Activated CD4-positive, alpha-beta T cell treated with anti-CD3 and anti-CD28 coated beads for 24 hours (primary cell): ENCODE results near the gene SMYD1.
A peak's percentile ranks its signal among the peaks of the same experiment; 100 is the strongest.

Experiments used
- DNase-seq, 2 donors: peaks; one replicate each; pipeline ENCODE4 v3.0.0-alpha.2; 2020; ENCODE audit warnings: low read depth in 2 of 2

SMYD1 gene

DNA sequence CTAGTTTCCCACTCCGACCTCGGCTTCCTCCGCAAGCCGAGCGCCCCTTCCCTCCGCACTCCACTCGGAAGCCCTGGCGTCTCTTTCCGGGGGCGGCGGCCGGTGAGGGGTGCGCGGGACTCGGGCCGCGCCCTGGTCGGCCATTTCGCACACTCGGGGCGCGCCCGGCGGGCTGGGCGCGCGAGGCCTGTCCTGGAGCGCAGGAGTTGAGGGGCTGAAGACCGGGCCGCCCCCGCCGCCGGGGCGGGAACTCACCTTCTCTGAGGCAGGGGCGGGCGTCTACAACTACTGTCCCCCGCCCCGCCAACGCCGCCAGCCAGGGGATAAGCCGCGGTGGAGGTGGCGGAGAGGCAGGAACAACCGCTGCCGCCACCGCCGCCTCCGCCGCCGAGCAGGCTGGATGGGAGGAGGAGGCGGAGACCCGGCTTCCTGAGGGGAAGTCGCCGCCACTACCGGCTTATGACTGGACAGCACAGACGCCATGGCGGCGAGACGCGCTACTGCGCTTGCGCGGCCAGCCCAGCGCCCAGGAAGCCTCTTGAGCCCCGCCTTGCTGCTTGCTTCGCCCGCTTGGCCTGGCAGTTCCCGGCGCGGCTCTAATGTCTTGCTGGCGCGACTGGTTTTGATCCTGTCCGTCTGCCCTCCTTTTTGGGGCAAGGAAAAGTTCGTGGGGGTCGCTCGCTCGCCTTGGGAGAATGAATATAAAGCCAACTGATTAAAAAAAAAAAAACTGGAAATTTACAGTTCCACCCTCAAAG, 12.1 kb upstream of the SMYD1 start, which contains the start of gene KRCC1:
KRCC1 (minus strand) TSS at position 413 of the 758 bp plus-strand sequence. CDS start 27,220 bp downstream, outside the sequence.
- DNase-seq, result peak; percentile 85 to 86

DNA sequence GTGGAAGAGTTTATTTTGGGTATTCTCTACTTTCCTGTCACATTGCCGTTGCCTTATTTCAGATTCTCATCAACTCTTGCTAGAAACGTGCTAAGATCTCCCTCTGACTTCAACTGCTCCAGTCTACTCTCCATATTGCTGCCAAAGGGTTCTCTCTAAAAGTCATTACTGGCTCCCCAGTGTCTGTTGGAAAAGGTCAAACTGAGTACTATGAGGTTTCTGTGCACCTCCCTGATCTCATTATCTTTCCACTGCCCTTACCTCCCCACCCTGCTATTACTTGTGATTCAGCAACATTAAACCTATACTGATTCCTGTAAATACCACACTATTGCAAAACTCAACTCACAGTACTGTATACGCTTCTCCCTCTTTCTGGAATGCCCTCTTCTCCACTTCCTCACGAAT, 10.2 kb upstream of the SMYD1 start:
- DNase-seq, result no peak

DNA sequence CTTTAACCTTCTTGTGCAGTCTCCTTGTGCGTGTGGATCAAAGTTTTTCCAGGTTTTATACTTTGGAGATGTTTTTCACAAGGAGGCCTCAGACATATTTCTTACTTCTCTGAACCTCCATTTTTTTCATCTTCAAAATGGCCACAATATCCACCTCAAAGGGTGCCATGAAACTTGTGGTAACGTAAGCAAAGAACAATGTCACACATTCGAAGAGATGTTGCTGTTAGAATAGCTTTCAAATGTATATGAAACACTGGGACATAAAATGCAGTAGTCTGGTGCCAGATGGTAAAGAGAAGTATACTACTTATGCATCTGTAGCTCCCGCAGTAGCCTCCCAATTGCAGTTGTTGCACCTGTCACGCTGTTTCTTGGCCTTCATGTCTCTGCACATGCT, 9.4 kb upstream of the SMYD1 start:
- DNase-seq, result no peak

DNA sequence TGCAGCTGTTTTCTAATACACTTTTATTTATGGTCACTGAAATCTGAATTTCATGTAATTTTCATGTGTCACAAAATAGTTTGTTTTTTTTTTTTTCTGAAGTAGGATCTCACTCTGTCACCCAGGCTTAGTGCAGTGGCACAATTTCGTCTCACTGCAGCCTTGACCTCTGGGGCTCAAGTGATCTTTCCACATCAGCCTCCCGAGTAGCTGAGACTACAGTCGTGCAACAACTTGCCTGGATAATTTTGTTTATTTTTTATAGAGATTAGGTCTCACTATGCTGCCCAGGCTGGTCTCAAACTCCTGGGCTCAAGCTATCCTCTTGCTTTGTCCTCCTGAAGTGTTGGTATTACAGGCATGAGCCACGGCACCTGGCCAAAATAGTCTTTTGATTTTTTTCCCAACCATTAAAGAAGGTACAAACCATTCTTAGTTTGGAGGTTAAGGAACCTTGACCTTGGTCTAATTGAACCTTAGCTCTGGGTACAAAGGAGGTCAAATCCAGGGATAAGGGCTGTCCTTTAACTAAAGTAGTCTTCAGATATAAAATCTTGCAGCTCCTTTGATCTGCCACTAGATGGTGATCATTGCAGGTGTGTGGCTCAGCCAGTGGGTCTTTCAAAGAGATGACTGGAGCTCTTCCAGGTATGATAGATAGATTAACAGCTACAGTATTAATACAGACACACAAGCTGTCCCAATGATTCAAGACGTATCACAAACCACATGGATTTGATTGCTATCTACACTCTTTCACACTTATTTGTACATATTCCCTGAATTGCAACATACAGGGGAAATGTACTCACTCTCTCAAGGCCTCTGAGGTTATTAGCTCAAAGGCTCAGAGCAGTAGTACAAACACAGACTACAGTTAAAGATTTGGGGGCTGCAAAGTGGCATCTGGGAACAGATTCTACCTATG, 7.4 kb upstream of the SMYD1 start:
- DNase-seq, result no peak

DNA sequence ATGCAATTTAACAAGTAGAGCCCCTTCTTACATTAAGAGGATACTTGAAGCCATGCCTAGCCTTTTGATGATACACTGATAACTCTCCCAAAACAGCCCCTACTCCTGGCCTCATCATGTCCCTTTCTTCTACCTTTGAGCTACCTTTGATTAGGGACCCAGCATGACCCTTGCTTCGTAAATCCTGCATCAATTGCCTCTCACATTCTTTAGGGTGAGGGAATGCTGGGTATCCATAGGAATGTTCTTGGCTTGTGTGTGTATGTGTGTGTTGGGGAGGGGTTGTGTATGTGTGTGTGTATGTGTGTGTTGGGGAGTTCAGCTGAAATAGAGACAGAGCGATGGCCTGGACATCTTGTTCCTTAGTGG, 6.7 kb upstream of the SMYD1 start:
- DNase-seq, result no peak

DNA sequence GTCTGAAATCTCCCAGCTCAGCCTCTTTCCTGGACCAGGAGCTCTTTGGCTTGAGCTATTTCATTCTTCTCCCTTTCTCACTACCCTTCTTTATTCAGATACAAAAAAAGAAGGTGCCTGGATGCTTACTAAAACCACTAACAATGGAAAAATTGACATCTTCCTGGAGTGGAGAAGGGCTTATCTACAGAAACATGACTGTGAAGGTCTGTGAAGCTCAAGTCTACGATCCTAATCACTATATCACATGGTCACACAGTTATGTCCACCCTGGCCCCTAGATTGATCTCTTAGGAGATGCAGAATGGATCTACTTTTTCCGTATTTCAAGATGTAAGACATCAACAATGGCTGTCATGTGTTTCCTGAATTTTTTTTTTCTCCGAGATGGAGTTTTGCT, 6.3 kb upstream of the SMYD1 start:
- DNase-seq, result no peak

DNA sequence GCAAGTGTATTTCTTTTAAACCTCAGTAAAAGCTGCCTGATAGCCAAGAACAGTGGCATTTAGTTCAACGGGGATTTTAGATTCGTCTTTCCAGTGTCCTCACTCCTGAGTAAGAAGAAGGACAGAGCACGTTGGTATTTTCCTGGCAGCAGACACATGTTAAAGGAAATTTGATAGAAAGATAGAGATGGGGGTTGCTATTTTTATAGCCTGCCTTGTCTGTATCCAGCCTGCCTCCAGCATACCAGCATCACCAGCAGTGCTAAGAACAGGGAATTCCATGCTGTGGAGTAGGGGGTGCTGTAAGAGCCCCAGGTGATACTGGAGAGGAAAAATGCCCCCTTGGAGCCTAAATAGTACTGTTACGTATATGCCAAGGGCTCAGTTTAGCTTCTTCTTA, 1.1 kb upstream of the SMYD1 start:
- DNase-seq, result no peak

DNA sequence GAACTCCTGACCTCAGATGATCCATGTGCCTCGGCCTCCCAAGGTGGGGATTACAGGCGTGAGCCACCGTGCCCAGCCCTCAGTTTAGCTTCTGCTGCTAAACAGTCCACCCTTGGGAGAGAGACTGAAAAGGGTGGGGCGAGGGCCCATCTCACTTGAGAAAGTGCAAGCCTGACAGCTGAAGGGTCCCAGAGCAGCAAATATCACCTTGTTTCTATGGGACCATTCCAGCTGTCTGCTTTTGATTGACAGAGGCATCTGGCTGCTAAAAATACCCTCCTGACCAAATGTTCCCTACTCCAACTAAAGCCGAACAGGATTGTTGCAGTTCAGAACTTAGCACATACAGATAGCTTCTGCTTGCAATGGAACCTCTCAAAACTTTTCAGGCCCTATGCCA, 436 bp upstream of the SMYD1 start:
- no peak for DNase-seq

DNA sequence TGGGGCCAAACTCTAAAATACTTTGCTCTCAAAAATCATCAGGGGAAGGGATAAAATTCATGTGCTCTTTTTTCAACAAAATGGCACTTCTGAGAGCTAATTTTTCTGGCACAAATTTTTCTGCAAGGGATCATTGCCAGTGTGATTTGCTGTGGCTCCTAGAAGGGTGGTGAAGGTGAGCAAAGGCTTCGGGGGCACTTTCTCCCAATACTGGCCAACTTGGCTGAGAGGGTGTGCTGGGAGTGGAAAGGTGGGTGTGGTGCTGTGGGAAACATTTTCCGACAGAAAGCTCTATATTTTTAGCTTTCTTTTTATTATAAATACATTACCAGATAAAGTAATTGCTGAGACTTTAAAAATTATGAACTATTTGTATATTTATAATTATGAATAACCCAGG, 419 bp downstream of the SMYD1 start:
- no peak for DNase-seq

DNA sequence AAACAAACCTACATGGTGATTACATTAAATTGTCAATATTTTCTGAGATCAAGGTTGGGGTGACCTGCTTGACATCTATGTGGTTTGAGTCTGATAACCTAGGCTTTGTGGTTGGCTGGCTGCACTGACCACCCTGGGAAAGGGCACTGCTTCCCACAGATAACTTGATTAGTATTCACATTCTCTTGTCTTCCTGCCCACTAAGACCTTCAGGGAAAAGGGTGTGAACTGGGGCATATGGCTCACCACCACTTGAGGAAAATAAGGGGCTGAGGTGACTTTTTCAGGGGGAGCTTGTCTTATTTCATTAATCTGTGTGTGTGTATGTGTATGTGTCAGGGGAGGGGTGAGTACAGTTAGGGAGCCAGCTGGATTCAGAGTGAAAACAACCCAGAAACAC, 1.5 kb downstream of the SMYD1 start:
- DNase-seq, result no peak

DNA sequence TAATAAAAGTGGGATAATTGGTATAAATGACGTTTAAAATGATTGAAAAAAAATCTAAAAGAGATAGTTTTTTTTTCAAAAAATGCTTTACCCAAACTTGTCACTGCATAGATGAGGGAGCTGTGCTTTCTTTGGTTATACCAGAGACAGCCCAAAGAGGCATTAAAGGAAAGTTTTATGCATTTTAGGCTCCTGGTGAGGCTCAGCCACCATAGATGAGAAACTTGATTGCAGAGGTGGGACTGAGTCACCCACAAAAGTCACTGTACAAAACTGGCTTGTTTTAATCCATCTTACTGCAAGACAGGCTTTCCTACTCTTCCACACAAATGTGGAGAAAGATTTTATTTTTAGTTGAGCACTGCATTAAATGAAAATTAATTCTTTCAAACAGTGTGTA, 2.4 kb downstream of the SMYD1 start:
- DNase-seq, result no peak

DNA sequence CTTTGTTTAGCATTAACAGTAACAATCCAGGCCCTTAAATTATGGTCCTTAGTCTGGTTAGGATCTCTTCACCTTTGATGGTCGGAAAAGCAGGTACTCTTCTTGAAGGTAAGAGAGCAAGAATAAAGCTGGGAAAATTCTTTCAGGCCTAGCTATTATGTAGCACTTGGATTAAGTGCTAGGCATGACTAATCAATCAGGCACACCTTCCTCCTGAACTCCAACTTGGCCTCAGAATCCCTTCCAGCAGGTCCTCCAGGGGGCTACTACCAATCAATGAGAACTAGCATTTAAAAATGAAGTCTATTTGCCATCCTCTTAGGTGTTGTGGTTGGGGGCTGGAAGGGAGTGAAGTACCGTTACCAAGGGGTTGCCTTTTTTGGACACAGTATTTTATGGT, 3.7 kb downstream of the SMYD1 start:
- DNase-seq, result no peak

DNA sequence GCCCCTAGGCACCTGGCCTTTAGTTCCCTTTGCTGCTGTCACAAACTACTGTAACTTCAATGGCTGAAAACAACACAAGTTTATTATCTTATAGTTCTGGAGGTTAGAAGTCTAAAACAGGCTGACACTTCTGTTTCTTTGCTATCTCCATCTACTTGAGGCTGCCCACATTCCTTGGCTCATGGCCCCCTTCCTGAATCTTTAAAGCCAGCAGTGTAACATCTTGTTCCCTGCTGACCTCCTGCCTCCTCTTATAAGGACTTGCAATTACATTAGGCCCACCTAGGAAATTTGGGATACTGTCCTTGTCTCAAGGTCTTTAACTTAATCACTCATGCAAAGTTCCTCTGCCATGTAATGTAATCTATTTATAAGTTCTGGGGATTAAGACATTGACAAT, 6.5 kb downstream of the SMYD1 start:
- no peak for DNase-seq

DNA sequence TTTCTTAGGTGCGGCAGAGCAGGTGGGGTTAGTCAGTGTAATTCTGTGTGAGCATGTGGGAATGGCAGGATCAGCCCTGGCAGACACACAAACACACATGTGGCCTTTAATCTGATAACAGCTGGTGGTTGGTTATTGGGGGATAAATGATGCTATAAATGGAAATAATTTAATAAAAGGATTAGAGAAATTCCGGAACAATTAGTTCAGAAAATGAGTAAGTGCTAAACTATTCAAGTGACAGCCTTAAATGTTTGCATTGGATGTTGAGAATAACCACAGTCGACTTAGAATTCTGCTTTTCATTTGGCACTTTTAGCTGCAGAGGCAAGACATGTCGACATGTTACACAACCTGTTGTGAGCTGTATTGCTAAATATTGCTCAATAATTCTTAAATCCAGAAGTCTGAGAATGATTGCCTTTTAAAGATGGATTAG, 7.2 kb downstream of the SMYD1 start:
- no peak for DNase-seq

DNA sequence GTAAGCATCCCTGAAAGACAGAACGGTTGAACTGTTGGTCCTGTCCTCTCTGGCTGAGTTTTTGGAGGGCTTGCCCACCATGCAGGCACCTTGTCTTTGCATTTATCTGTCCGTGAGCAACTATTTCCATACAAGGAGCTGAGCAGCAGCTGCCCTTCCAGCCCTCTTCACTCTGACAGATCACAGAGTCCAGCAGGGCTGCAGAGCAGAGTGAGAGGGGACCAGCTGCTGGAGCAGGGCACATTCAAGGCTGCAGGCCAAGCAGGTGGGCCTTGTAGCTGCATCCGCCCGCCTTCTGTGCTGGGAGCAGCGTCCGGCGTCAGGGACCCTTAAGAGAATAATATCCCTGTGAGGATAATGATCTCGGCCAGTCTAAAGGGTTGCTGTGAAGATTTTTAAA, 9.5 kb downstream of the SMYD1 start:
- DNase-seq, result no peak

DNA sequence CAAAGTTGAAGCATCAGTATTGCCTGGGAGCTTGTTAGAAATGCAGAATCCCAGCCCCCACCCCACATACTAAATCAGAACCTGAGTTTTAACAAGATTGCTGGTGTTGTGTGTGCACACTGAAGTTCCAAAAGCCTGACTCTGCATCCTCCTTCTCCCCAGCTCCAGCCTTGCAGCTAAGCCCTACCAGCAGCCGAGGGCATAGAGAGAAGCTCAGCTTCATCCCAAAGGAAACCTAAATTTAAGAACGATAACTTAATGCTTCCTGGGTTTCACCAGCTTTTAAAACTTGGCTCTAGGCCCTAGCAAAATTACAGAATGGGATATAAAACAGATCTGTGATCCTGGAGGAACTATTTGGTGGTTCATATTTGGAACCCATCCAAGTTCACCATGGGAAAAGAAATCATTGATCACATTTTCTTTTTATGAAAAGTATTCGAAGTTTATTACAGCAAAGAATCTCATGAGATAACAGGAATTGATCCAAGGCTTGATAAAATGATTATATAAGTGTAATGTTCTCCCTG, 11.1 kb downstream of the SMYD1 start:
- no peak for DNase-seq

DNA sequence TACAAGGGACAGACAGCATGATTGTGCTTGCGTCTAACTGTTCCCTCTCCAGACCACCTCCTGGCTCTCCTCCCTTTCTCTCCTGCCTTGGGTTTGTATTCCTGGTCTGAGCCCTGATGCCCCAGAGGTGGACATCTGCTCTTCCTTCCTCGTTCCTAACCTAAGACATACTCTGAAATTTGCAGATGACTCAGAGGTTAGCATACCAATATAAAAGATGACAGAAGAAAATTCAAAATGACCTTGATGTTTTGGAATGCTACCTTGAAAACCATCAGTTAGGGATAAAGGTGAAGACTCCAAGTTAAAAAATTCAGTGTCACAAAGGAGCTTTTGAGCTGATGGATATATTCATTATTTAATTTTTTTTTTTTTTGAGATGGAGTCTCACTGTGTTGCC, 12.9 kb downstream of the SMYD1 start:
- no peak for DNase-seq

DNA sequence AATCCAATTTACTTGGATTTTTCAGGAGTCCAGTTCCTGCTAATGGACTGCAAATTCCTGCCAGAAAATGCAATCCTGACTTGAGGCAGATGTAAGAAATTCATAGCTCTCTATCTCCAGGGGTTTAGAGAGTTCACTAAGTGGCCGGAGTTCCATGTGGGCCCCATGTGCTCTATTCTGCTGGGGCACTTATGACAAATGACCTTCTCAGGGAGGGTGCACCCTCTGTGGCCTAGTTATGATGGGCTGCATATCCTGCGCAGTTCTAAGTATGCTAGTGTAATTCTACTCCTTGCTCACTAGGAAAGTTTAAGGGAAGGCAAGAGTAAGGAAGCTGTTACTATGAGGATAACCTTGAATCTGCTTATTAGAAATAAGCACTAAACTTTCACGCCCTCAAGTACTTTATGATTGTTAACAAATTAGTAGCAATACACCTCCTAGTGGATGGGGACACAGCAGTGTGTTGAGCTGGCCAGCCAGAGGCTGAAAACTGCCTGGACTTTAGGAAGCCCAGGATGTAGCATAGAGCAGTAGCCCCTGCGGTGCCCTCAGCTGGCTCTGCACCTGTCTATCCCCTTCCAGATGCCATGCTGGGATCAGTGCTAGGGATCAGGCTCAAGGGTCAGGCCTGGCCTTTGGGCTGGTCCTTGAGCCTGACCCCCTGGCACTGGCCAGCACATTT, 14.4 kb downstream of the SMYD1 start:
- DNase-seq, result no peak

DNA sequence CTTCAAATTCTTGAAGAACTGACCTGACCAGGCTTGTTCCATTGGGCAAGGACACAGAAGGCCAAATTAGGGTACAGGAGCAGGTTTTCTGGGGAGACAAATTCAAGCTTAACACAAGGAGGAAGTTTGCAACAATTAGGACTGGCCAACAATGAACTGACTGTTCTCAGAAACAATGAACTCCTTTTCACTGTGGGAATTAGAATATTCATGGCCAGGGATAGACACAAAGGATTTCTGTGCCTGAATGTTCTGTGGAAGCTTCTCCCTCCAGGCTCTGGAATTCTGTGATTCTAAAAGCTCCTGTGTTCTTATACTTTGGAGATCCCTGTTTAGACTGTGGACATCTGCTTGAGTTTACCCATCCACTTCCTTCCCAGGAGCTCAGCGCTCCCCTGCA, 15.2 kb downstream of the SMYD1 start:
- DNase-seq, result no peak

DNA sequence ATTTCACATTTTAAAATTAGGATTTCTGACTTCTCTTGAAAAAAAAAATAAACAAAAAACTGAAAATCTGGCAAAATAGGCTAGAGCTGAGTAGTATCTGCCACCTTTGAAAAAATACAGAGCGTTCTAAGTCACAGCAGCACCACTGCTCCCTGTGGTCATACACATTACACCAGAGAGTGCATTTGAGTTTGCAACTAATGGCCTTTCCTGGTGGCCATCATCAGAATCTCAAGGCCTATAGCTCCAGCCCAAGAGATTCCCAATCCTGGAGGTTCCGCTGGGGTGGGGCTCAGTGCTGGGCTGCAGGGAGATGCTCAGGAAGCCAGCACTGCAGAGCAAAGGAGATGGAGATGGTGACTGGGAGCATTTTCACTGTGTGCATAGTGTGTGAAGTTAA, 17.5 kb downstream of the SMYD1 start:
- no peak for DNase-seq

DNA sequence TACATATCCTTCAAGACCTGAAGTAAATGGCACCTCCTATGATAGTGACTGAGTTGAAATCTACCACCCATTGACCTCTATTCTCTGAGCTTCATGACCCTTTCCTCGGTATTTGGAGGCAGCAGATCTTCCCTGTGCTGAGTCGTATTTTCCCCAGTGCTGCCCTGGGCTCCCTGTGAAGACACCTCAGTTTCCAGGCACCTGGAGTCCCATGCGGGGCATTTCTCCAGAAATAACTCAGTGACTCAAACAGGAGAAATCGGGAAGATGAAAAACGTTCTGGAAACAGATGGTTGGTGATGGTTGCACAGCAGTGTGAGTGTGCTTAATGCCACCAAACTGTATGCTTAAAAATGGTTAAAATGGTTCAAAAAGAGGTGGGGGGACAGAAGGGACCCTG, 18.0 kb downstream of the SMYD1 start:
- DNase-seq, result no peak

DNA sequence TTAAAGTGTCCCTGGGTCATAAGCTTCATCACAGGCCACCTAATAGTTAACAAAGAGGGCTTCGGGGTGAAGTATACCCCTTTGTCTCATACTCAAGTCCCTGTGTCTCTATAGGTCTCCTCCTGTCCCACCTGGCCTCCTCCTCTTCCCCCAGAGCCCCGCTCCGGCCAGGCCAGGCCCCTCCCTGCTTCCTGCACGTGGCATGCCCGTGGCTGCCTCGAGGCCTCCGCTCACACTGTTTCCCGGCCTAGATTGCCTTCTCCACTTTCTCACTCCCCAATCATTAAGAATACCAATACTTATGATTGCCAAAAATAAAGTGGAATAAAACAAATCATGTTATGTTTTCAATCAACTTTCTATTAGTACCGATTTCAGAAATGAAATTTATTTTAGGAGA, 18.8 kb downstream of the SMYD1 start:
- DNase-seq, result no peak
